Stimulated activated CD4-positive, alpha-beta T cell treated with anti-CD3 and anti-CD28 coated beads, TNF-alpha, amount 100 ng/mL, for 24 hours (primary cell): Measurements from ENCODE around the gene FBLN1.

Source experiments
- DNase-seq, 3 experiments: peaks; one replicate each; pipeline ENCODE4 v3.0.0-alpha.2; 2020; ENCODE audit warnings: low read depth in 3 of 3

Gene FBLN1

DNA sequence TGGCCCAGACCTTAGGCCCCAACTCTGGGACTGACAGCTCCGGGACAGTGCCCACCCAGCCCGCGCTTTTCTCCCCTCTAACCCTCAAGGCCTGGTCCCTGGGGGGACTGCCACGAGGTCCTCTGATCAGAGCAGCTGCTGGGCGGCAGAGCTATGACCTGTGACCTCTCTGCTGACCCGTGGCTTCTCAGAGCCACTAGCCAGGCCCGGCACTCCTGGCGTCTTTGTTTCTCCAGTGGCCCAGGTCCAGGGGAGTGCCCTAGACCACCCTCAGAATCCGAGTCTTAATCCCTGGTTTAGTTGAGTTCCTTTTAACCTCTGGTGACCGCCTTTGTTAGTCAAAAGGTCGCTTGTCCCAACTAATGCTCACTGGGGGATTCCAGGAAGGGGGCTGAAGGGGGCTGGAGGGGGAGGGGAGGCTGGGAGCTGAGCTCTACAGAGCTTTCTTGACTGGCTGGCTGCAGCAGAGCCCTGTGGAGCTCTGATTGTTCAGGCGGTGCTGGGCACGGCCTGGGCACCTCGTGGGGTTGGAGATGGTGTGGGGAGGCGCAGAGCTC is 1.2 kb downstream of the FBLN1 start:
- DNase-seq: no peak

DNA sequence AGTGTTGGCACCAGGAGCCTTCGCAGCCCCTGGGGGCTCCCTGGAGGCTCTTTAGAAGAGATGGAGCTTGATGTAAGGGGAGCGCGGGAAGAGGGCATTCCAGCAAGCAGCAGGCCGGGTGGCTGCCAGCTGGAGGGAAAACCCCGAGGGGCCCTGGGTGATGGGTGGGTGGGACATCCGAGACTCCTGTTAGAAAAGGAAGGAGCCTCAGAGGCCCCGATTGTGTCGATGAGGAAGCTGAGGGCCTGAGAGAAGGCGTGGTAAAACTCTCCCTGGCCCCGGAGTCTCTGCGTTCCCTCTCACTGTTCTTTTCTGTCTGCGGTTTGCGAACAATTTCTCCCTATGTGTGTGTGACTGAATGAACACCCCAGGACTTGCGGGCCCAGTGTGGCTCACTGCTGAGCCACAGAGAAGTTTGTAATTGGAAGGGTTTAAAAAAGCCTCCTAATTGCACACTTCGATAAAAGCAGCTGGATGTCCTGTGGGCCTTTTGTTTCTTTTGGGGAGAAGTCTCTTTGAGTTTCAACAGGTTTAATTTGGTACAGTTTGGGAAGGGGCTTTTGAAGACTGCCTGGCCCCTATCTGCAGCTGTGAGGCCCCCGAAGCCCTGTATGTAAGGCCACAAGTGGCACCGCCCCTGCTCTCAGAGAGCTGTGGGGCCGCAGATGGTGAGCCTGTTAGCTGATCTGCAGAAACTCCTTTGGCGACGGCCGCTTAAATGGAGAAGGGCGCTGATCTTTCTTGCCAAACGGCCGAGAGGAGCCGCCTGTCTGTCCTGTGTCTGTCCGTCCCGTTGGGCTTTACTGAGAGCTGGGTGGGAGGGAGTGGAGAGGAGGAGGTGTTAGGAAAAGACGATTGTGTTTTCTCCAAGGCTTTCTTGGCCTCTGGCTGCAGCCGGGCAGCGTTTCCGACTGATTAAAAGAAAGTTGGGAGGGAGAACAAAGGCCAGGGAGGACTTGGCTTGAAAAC is 2.0 kb downstream of the FBLN1 start:
- peak in 1 of 3 experiments; percentile 4 for DNase-seq

DNA sequence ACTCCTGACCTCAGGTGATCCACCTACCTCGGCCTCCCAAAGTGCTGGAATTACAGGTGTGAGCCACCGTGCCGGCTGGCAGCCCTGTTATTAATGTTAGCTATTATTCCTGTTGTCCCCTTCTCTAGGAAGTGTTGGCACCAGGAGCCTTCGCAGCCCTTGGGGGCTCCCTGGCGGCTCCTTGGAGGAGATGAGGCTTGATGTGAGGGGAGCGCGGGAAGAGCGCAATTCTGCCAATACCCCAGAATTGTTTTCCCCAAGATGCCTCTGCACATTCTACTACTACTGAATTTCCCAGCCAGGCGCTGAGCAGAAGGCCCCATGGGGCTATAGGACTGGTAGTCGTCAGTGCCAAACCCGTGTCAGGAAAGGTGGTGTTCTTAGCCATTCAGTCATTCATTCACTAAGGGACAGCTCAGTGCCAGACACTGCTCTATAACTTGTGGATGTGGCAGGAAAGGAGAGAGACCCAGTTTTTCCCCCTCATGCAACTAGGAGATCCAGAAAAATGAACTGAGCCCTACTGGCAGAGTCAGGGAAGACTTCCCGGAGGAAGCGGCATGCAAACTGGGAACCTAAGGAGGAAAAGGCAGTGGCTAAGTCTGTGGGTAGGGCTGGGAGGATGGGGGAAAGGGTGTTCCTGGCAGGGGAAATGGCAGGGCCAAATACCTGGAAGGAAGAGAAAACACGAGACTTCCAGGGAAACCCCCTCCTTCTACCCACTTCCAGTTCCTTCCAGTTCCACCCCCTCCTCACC is 3.5 kb downstream of the FBLN1 start:
- DNase-seq: no peak

DNA sequence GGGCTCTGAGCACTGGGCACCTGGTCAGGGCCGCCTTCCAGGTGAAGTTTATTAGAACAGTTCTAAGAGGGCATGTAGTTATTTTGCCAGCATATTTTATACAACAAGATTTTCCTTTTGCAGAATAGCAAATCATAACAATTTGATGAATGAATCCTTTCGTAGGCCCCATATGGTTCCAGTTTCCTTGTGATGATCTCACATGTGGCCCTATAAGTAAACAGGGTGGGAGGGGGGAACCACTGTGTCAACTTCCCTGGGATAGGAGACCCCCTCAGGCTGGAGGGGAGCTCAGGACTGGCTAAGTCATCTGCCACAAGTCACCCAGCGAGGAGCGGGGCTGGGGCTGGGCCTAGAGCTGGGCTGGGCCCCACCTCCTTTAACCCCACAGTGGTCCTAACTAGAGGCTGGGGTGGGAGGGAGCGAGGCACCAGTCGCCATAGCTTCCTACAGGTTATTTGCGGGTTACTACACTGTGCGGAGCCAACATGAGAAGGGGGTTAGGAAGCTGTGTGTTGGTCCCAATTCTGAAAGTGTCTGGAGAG is 4.2 kb downstream of the FBLN1 start:
- no peak for DNase-seq

DNA sequence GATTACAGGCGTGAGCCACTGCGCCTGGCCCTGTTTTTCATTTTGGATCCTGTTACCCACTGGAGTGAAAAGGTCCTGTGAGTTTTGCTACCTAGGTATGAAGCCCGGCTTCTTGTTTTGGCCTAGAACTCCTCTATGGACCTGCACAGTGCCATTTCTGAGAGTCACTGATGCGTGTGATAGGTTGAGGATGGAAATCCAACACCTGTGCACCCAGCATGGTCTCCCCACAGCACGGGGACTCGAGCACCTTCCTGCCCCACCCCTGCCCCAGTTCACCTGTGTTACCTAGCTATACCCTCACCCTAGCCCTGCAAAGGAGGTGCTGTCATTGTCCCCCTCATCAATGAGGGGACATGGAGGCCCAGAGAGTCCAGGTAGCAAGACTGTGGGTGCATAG is 5.1 kb downstream of the FBLN1 start:
- DNase-seq: no peak

DNA sequence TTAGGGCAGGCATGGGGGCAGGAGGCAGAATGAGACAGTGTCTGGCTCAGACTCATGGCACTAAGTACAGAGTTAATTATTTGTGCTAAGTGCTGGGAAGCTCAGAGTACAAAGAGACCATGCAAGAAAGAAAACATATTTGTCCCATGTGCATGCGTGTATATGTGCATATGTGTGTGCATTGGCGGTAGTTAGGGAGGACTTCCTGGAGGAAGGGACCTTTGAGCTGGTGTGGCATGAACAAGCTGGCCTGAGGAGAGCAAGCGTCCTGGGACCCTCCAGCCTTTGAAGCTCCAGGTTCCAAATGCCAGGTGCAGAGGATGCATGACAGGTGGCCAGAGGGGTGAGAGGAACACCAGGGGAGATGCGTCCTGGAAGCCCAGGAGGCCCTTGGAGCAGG is 6.1 kb downstream of the FBLN1 start:
- DNase-seq: no peak

DNA sequence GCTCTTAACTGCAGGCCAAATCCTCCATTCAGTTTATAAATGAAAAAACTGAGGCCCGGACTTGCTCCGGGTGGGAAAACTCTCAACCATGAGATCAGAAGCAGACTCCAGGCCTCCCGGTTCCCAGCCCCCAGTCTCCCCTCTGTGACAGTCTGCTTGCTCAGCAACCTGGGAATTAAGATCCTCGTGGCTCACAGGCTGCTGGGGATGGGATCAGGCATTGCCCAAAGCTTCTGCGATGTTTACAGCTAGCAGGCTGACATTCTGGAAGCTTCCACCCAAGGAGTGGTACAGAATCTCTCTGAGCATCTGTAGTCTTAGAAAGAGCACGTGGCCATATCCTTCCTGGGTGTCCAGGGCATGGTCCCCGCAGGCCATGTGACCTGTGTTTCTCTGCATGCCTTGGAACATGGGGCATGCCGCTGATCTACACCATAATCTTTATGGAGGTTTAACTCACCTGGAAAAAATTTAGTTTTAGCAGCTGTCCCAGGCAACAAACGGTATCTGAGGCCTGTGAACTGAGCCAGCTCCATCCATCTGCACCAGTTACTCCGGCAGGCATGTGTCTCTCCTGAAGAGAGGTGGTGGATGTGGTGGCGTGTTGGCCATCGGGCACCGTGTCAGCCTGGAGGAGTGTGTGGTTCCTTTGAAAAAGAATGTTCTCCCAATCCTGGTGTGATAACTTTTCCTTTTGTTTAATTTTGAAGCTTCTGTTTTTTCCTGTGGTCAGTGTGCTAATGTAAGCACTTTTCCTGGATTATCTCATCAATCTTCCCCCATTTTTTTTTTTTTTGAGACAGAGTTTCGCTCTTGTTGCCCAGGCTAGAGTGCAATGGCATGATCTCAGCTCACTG is 7.9 kb downstream of the FBLN1 start:
- no peak for DNase-seq

DNA sequence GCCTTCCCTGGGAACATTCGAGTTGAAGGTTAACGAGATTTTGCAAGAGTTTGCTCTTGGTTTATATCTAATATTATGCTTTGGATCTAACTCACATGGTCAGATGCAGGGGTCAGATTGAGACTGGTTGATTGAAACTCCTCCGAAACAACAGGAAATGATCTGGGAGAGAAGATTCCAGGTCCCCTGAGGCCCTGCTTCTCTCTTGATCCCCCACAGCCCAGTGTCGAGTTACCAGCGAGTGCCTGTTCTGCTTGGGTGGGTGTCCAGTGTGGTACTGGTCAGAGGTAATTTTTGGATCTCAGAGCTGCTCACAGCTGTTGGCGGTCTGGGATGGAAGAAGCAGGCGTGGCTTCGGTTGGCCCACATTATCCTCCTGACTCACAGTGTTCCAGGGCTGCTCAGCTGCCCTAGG is 9.2 kb downstream of the FBLN1 start:
- no peak for DNase-seq

DNA sequence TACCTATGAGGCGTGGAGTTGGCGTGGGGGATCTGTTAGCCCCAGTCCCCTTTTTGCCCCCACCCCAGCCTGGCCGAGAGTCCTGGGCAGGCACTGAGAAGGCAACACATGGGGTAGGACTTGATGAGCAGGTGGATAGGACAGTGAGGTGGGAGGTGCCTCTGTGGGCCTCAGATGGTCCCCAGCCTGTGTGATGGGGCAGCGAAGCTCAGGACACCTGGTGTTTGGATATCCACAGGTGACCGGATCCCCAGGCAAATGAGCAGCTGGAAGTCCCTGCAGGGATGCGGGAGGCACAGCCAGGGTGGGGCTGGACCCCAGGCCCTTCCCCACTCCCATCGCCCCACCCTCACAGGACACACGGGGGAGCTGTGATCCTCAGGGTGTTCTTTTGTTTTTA is 9.7 kb downstream of the FBLN1 start:
- DNase-seq: no peak

DNA sequence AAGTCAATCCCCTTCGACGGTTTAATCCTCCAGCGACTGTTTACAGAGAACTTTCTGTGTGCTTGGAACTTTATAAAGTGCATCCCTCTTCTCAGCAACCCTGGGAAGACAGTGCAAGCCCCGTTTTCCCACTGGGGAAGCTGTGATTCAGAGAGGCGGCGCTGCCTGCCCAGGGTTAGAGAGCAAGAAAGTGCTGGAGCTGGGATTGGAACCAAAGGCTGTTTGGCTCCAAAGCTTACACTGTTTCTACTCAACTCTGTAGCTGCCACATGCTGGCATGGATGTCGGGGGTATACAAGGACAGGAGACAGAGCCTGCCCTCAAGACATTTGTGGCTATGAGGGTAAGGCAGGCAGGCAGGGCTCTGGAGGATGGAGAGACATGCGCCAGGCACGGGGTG is 13.0 kb downstream of the FBLN1 start:
- no peak for DNase-seq

DNA sequence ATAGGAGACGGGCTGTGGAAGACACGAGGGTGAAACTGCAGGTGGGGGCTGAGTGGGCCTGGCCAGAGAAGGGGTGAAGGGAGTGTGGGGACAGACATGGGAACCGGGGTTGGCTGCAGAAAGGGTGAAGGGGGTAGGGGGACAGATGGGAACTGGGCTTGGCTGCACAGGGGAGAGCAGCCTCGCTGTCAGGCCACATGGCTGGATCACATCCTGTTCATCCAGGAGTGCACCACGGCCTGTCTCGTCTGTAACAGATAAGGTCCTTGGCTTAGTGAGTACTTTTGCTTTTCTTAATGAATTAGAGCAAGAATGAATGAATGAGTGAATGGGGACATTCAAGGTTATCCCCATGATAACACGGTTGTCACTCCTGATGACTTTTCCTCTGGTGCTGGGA is 13.5 kb downstream of the FBLN1 start:
- no peak for DNase-seq

DNA sequence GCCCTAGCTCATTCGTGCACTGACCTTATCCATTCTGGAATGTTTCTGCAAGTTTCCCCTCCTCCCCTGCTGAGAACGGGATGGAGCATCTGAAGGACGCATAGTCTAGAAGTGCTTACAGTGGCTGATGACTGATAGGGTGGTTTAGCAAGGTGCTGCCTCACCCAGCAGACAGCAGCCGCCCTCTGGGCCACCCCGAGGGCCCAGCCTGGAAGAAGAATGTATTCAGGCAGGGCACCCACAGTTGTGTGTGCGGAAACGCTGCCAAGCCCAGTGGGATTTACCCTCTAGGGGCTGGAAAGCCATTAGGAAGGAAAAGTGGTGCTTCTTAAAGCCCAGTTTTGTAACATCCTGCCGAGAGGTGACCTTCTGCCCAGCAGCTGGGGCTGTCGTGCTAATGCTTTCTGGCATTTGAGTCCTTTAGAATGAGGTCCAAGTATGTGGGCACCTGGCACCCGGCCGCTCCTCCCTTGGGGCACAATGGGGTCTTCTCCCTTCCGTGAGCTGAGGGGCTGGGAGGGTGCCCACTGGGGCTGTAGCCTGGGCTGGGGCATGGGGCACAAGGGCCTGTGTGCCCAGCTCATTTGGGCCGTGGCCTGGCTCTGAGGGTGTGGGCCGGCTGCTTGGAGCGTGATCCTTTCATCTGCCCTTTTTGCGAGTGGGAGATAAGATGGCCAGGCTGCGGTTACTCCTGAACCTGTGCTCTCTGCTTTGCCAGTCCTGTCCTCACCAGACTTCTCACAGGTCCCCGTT is 14.4 kb downstream of the FBLN1 start:
- DNase-seq: no peak

DNA sequence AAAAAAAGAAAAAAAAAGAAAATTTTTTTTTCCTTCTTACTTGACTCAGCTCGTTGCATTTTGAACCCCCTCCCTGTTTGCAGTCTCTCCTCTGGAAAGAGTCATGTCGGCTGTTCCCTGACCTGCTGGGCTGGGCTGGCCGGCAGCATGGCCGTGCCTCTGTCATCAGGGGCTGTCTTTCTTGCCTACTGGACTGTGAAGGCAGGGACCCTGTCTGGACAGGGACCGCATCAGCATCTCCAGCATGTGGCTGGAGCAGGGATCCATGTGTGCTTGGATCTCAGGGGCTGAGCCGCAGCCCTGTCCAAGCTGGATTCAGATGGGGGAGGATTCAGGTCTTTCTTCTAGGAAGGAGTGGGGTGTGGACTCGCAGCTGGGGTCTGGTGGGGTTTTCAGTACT is 15.5 kb downstream of the FBLN1 start:
- DNase-seq: no peak

DNA sequence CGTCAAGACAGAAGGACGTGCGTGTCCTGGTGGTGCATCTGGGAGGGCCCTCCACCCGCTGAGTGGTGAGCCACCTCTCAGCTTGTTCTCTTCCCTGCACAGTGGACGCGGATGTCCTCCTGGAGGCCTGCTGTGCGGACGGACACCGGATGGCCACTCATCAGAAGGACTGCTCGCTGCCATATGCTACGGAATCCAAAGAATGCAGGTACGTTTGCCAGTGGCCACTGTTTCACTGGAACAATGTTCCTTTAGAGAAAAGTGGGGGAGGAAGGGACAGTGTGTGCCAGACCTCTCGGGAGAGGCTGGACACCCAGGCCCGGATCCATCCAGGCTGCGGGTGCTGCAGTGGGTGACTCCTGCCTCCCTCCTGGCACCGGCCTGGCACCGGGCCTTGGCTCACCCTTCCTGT is 15.9 kb downstream of the FBLN1 start:
- no peak for DNase-seq

DNA sequence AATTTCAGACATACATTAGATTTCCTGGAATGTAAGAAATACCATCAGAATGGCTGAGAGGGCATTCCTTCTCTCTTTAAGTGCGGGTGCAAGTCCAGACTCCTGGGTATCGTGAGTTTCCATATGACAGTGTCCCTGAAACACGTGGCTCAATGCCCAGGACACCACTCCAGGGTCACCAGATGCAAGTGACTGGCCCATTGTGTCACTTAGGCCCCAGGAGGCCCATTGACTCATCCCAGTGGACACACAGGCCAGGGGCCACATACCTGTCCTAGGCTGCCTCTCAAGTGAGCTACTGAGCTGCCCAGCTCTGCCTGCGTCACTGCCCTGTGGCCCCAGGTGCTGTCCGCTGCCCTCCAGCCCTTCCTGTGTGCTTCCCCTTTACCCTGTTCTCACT is 18.5 kb downstream of the FBLN1 start:
- DNase-seq: no peak

DNA sequence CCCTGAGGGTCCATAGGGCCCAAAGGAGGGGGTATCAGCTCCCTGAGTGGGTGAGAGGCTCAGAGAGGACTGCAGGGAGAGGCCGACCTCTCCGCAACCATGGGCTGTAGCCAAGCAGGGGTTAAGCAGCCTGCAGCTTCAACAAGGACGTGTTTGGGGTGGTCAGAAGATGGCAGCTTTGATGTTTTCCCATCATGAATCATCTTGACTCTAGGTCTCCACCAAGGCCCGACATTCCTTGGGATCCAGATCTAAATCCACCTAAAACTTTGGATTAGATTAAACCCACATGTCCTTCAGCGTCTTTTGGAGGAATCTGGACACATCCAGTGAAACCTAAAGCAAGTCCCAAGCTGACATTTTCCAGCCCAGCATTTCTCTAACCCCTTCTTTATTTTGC is 19.8 kb downstream of the FBLN1 start:
- no peak for DNase-seq

DNA sequence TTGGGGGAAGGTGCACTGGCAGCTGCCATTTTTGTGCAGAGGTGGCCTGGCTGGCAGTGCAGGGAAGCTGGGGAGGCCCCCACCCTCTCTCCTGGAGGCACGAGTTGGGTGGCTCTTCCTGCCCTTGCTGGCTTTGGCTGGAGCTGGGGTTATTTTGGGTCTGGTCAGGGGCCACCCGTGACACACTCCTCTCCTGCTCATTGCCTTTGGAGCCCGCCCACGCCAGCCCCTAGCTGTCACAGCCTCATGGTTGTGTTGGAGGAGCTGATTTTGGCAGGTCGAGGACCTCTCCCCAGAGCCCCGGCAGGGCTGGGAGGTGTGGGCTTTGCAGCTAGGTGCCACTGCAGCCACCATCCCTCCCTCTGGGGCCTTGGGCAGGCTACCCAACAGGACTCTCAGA is 21.5 kb downstream of the FBLN1 start:
- DNase-seq: no peak

DNA sequence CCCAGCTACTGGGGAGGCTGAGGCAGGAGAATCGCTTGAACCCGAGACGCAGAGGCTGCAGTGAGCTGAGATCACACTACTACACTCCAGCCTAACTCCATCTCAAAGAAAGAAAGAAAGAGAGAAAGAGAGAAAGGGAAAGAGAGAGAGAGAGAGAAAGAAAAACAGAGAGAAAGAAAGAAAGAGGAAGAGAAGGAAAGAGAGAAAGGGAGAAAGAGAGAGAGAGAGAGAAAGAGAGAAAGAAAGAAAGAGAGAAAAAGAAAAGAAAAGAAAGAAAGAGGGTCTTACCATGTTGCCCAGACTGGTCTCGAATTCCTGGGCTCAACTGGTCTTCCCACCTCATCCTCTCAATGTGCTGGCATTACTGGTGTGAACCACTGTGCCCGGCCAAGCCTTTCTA is 22.3 kb downstream of the FBLN1 start:
- DNase-seq: no peak

DNA sequence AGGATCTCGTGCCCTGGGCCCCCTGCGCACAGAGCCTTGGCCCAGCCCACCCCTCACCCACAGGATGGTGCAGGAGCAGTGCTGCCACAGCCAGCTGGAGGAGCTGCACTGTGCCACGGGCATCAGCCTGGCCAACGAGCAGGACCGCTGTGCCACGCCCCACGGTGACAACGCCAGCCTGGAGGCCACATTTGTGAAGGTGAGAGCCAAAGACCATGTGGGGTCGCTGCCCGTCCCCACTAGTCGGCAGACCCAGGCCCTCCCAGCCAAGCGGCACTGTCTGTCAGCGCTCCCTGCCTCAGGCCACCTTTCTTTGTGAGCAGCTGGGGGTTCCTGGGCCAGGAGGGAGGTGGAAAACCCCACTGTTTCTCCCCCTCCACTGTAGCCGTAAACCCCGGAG is 22.8 kb downstream of the FBLN1 start:
- DNase-seq: no peak

DNA sequence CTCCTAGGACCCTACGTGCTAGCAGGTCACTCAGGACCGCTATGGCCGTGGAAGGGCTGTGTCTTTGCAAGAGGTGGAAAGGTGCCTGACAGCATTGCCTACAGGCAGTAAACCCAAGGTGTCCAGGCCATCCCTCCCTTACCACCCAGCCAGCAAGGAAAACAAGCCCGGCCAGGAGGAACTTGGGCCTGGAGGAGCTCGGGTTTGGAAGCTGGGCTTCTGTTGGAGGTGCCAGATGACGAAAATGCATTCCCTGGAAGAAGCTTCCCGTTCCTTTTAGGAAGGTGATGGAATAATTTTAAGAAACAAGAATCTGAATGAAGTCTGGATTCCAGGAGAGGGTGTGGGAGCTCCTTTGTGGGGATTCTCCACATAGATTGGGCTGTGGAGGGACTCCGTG is 23.6 kb downstream of the FBLN1 start:
- no peak for DNase-seq
